Spleen (tissue), 7 donors: ENCODE data around the gene SSH2.

ENCODE experiments used
- CTCF ChIP-seq, 11 experiments: fragments of 200-600 bp in 7 of 11; fragments of 450-650 bp in 4 of 11; sonication (generic) in 4 of 11; IDR thresholded peaks in 8 of 11; conservative IDR thresholded peaks in 3 of 11; 1 replicate in 7 of 11; 2 replicates in 4 of 11; pipeline versions ENCODE4 v1.4.0 to v1.8.0; 2016 to 2021; ENCODE audit warnings: antibody characterized with exemption in 11 of 11, inconsistent platforms in 4 of 11, mild to moderate bottlenecking in 1 of 11
- POLR2A ChIP-seq, 3 donors: fragments of 450-650 bp; IDR thresholded peaks; one replicate each; pipeline ENCODE4 v1.5.1; 2017; ENCODE audit warnings: antibody characterized with exemption in 3 of 3, mild to moderate bottlenecking in 1 of 3
- donor health status: DM: no; HTN: no; CAD: no; lungs with moderate emphysema.
- donor health status: DM: no; HTN: no; CAD: no.
- donor health status: DM: no; HTN: no; CAD: no.

- TF ChIP-seq CTCF (IDR thresholded peaks at IDR 0.05 in 8 of 11, conservative IDR thresholded peaks at IDR 0.05 in 3 of 11), result no peak
- no peak for TF ChIP-seq POLR2A (IDR thresholded peaks at IDR 0.05)
These were observed 10.8 kb downstream of the SSH2 start for GRCh38 chr17:29918922-29919856.
